Liver (tissue), 3 donors: Measurements from ENCODE around the gene CYFIP2.

Source experiments
- EGR1 ChIP-seq, 2 donors: IDR thresholded peaks; 2 replicates each; pipeline ENCODE4 v1.6.1; 2016 to 2018; ENCODE audit warnings: antibody characterized with exemption in 2 of 2, low read depth in 2 of 2
- TAF1 ChIP-seq: conservative IDR thresholded peaks from 2 replicates; pipeline ENCODE4 v1.6.1; 2016; ENCODE audit warnings: antibody characterized with exemption, mild to moderate bottlenecking
- TF ChIP-seq, protein P1 (sequence below): fragments of 150-350 bp; IDR thresholded peaks from 2 replicates; pipeline ENCODE4 v1.5.1; 2017; ENCODE audit warnings: improper control_type of control experiment, low read depth, low read length; ENCODE audit not compliant: missing input control
- TF ChIP-seq, protein P2 (sequence below): IDR thresholded peaks from 2 replicates; pipeline ENCODE4 v1.6.1; 2016; ENCODE audit warnings: antibody characterized with exemption
- TF ChIP-seq, protein P3 (sequence below): IDR thresholded peaks from 2 replicates; pipeline ENCODE4 v1.6.1; 2016; ENCODE audit warnings: antibody characterized with exemption
- donor health status: healthy.
- donor health status: healthy.

DNA sequence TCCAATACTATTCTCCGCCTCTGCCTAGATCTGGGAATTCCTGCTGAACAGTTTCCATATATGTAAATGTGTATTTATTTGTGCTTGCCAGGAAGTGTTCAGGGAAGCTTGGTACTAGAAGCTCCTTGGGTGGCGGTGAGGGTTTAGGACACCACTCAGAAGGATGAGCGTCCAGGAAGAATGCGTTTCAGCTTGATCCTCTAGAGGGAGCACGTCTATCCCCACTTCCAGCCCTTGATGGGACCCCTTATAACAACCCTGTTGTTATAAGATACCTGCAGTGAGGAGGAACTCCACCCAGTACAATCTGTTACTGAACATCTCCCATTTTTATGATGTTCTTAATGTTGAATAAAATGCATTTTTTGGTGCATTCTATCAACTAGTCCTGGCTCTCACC, 88.9 kb downstream of the CYFIP2 start:
- TF ChIP-seq, protein P1, sequence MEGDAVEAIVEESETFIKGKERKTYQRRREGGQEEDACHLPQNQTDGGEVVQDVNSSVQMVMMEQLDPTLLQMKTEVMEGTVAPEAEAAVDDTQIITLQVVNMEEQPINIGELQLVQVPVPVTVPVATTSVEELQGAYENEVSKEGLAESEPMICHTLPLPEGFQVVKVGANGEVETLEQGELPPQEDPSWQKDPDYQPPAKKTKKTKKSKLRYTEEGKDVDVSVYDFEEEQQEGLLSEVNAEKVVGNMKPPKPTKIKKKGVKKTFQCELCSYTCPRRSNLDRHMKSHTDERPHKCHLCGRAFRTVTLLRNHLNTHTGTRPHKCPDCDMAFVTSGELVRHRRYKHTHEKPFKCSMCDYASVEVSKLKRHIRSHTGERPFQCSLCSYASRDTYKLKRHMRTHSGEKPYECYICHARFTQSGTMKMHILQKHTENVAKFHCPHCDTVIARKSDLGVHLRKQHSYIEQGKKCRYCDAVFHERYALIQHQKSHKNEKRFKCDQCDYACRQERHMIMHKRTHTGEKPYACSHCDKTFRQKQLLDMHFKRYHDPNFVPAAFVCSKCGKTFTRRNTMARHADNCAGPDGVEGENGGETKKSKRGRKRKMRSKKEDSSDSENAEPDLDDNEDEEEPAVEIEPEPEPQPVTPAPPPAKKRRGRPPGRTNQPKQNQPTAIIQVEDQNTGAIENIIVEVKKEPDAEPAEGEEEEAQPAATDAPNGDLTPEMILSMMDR = no peak
- TF ChIP-seq, protein P2, sequence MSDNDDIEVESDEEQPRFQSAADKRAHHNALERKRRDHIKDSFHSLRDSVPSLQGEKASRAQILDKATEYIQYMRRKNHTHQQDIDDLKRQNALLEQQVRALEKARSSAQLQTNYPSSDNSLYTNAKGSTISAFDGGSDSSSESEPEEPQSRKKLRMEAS = no peak
- TF ChIP-seq, protein P3, sequence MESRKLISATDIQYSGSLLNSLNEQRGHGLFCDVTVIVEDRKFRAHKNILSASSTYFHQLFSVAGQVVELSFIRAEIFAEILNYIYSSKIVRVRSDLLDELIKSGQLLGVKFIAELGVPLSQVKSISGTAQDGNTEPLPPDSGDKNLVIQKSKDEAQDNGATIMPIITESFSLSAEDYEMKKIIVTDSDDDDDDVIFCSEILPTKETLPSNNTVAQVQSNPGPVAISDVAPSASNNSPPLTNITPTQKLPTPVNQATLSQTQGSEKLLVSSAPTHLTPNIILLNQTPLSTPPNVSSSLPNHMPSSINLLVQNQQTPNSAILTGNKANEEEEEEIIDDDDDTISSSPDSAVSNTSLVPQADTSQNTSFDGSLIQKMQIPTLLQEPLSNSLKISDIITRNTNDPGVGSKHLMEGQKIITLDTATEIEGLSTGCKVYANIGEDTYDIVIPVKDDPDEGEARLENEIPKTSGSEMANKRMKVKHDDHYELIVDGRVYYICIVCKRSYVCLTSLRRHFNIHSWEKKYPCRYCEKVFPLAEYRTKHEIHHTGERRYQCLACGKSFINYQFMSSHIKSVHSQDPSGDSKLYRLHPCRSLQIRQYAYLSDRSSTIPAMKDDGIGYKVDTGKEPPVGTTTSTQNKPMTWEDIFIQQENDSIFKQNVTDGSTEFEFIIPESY = no peak
- TF ChIP-seq EGR1 (IDR thresholded peaks at IDR 0.05; ENCODE audit: low read depth in 2 of 2) (no peak), TAF1 (no peak)
